Tibial nerve (tissue), 3 donors: ENCODE data around the gene GPS1.

ENCODE experiments used
- POLR2A ChIP-seq, 2 donors: fragments of 450-650 bp; IDR thresholded peaks; one replicate each; pipeline ENCODE4 v1.6.1; 2017; ENCODE audit warnings: antibody characterized with exemption in 2 of 2, mild to moderate bottlenecking in 2 of 2, moderate library complexity in 2 of 2
- TF ChIP-seq, protein P1 (sequence below), 5 experiments: fragments of 200-600 bp in 3 of 5; fragments of 450-650 bp in 2 of 5; sonication (generic) in 3 of 5; IDR thresholded peaks; one replicate each; pipeline ENCODE4 v1.5.1; 2016 to 2019; ENCODE audit warnings: antibody characterized with exemption in 5 of 5, mild to moderate bottlenecking in 3 of 5, moderate library complexity in 2 of 5

GRCh38 chr17:82058230-82058854 is 6.6 kb downstream of the GPS1 start:
- no peak for TF ChIP-seq POLR2A (IDR thresholded peaks at IDR 0.05)
- TF ChIP-seq, protein P1, sequence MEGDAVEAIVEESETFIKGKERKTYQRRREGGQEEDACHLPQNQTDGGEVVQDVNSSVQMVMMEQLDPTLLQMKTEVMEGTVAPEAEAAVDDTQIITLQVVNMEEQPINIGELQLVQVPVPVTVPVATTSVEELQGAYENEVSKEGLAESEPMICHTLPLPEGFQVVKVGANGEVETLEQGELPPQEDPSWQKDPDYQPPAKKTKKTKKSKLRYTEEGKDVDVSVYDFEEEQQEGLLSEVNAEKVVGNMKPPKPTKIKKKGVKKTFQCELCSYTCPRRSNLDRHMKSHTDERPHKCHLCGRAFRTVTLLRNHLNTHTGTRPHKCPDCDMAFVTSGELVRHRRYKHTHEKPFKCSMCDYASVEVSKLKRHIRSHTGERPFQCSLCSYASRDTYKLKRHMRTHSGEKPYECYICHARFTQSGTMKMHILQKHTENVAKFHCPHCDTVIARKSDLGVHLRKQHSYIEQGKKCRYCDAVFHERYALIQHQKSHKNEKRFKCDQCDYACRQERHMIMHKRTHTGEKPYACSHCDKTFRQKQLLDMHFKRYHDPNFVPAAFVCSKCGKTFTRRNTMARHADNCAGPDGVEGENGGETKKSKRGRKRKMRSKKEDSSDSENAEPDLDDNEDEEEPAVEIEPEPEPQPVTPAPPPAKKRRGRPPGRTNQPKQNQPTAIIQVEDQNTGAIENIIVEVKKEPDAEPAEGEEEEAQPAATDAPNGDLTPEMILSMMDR (IDR thresholded peaks at IDR 0.05), result no peak
